Epithelial cell of proximal tubule (primary cell): ENCODE data around the gene BRD1. TPM values are rescaled to one million over a fixed set of nuclear protein-coding genes. Genes with fewer than 3 reads are reported as not detected.

Experiments
- DNase-seq: peaks from one replicate; pipeline ENCODE4 v3.0.0-alpha.2; 2011; ENCODE audit warnings: low read depth
- H3K4me3 ChIP-seq: 2 replicates; pipeline ENCODE4 v1.5.1; 2011; ENCODE audit warnings: low read depth, mild to moderate bottlenecking, low read length
- total RNA-seq: library from RNA; depleted of rRNA; stranded (reverse); fragments of >200 nt; gene quantifications from 2 replicates; pipeline ENCODE4 v1.2.3, GENCODE V29; 2015
- TF ChIP-seq, protein P1 (sequence below): conservative IDR thresholded peaks from 2 replicates; pipeline ENCODE4 v1.5.1; 2012; ENCODE audit warnings: low read depth, mild to moderate bottlenecking, low read length

Gene BRD1
- total RNA-seq, 1 donor from 2014 or later = 41.8 TPM

DNA sequence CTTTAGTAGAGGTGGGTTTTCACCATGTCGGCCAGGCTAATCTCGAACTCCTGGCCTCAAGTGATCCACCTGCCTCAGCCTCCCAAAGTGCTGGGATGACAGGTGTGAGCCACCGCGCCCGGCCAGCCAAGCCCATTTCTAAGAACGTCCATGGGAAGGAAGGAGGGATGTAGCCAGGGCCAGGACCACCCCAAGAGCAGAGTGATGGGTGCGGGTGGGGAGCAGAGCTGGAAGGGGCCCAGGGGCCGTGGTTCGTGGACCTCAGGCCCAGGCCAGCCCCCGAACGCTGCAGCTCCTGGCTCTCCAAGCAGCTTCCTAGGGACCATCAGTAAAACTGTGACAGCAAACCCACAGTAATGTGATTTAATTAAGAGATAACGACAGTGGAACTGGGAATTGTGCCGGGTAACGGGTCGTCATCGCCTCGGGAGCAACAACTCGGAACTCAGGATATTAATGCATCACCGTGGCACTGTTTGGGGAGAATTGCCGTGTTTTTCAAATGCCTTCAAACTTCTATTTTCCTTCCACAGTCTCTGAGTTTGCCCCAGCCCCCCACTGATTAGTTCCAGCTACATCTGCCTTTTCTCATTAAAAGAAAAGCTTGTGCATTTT, 74.3 kb downstream of the BRD1 start:
- no peak overlapping the region for H3K4me3 ChIP-seq
- no peak for DNase-seq

DNA sequence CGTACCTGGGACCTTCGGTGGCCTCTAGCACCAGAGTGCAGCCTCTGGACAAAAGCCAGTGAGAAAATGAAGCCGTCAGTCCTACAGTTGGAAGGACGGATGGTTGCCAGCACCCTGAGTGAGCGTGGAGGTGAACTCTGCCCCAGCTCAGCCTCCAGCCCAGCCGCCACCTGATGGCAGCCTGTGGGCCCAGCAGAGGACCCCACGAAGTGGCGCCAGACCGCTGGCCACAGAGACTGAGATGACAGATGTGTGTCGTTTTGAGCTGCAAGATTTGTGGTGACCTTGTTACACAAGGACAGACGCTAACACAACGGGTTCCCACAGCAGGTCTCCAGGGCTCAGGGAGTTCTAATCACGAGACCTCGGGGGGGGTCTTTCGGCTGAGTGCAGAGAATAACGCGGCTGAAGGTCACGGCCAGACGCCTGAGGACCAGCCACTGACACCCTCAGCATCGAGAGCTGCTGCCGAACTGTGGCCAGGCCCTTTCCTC, 75.0 kb downstream of the BRD1 start:
- no peak overlapping the region for H3K4me3 ChIP-seq
- TF ChIP-seq, protein P1, sequence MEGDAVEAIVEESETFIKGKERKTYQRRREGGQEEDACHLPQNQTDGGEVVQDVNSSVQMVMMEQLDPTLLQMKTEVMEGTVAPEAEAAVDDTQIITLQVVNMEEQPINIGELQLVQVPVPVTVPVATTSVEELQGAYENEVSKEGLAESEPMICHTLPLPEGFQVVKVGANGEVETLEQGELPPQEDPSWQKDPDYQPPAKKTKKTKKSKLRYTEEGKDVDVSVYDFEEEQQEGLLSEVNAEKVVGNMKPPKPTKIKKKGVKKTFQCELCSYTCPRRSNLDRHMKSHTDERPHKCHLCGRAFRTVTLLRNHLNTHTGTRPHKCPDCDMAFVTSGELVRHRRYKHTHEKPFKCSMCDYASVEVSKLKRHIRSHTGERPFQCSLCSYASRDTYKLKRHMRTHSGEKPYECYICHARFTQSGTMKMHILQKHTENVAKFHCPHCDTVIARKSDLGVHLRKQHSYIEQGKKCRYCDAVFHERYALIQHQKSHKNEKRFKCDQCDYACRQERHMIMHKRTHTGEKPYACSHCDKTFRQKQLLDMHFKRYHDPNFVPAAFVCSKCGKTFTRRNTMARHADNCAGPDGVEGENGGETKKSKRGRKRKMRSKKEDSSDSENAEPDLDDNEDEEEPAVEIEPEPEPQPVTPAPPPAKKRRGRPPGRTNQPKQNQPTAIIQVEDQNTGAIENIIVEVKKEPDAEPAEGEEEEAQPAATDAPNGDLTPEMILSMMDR = no peak
- no peak for DNase-seq

More for the DNA sequence above, 74.3 kb downstream of the BRD1 start:
- TF ChIP-seq, protein P1 = no peak

- TF ChIP-seq, protein P1 = no peak
- no peak overlapping the region for H3K4me3 ChIP-seq
- DNase-seq = no peak
These were observed 75.6 kb downstream of the BRD1 start for GRCh38 chr22:49751966-49752597.

- DNase-seq = no peak
- TF ChIP-seq, protein P1 = no peak
- no peak overlapping the region for H3K4me3 ChIP-seq
These were observed 76.2 kb downstream of the BRD1 start for GRCh38 chr22:49751318-49751965.

- no peak overlapping the region for H3K4me3 ChIP-seq
- no peak for DNase-seq
- TF ChIP-seq, protein P1 = no peak
These were observed 77.7 kb downstream of the BRD1 start for GRCh38 chr22:49749885-49750510.

GRCh38 chr22:49749227-49749626, 78.4 kb downstream of the BRD1 start:
- DNase-seq = no peak
- TF ChIP-seq, protein P1 = no peak
- no peak overlapping the region for H3K4me3 ChIP-seq
